Measurements from ENCODE around the gene LYPLAL1. TPM values are rescaled to one million over a fixed set of nuclear protein-coding genes. Genes with fewer than 3 reads are reported as not detected.

The LYPLAL1 gene
- total and polyA plus RNA-seq, 9 of the 15 experiments (the other 6 are each of a cell fraction or from before 2014, with no cell fraction given) = 14.9 to 179 (median 46.3) TPM

GRCh38 chr1:219172821-219173220, 857 bp upstream of the LYPLAL1 start (continued):
- TF ChIP-seq IRF1 (CRISPR knock-in tag; IDR thresholded peaks at IDR 0.05; ENCODE audit: borderline replicate concordance) = no peak
- TF ChIP-seq SAFB2 (IDR thresholded peaks at IDR 0.05; ENCODE audit: borderline replicate concordance, low read depth, low read length, severe bottlenecking) = no peak
- no peak for TF ChIP-seq RBM17 (IDR thresholded peaks at IDR 0.05; ENCODE audit: borderline replicate concordance, low read depth, low read length)
- no peak for TF ChIP-seq BCL6 (CRISPR knock-in tag; IDR thresholded peaks at IDR 0.05)
- no peak for TF ChIP-seq SP1 (CRISPR knock-in tag; IDR thresholded peaks at IDR 0.05)
- TF ChIP-seq SNAPC5 (CRISPR knock-in tag; IDR thresholded peaks at IDR 0.05) = no peak
- no peak for TF ChIP-seq VEZF1 (CRISPR knock-in tag; IDR thresholded peaks at IDR 0.05)
- no peak for TF ChIP-seq ZBTB2 (IDR thresholded peaks at IDR 0.05)
- TF ChIP-seq FOXA1 (IDR thresholded peaks at IDR 0.05; ENCODE audit: borderline replicate concordance) = no peak
- no peak for TF ChIP-seq ASH1L (IDR thresholded peaks at IDR 0.05; ENCODE audit: borderline replicate concordance, low read depth, partially characterized antibody)
- no peak for TF ChIP-seq ETV5 (CRISPR knock-in tag; IDR thresholded peaks at IDR 0.05; ENCODE audit: low read depth)
- 0 out of 2 replicates have a peak, but pooled peaks have one; percentile 2 for TF ChIP-seq MBD1 (CRISPR knock-in tag; IDR thresholded peaks at IDR 0.05)
- TF ChIP-seq RCOR1 (IDR thresholded peaks at IDR 0.05; ENCODE audit: borderline replicate concordance in 1 of 2, low read depth in 2 of 2, low read length in 2 of 2) = 0 out of 4 replicates have a peak, but pooled peaks of 1 of the 2 experiments have one; percentile 10
- TF ChIP-seq TAF1 (IDR thresholded peaks at IDR 0.05; ENCODE audit: control insufficient read depth, extremely low read depth, insufficient read depth, low read length, severe bottlenecking) = no peak
- TF ChIP-seq GATA2 (CRISPR knock-in tag; IDR thresholded peaks at IDR 0.05) = 0 out of 2 replicates have a peak, but pooled peaks have one; percentile 17
- peak; percentile 29 for TF ChIP-seq PHF20 (IDR thresholded peaks at IDR 0.05; ENCODE audit: partially characterized antibody)
- no peak for TF ChIP-seq NFYB (IDR thresholded peaks at IDR 0.05; ENCODE audit: extremely low read depth, insufficient read length)
- peak; percentile 15 for TF ChIP-seq HDAC3 (IDR thresholded peaks at IDR 0.05; ENCODE audit: borderline replicate concordance, partially characterized antibody)
- no peak for TF ChIP-seq MTF1 (CRISPR knock-in tag; IDR thresholded peaks at IDR 0.05; ENCODE audit: borderline replicate concordance)
- TF ChIP-seq ZNF311 (CRISPR knock-in tag; IDR thresholded peaks at IDR 0.05) = no peak
- TF ChIP-seq CEBPB (tag; IDR thresholded peaks at IDR 0.05) = no peak
- TF ChIP-seq NR2F6 (CRISPR knock-in tag; IDR thresholded peaks at IDR 0.05) = no peak
